ENCODE measurements around the gene PPP6R2.

Gene PPP6R2

DNA sequence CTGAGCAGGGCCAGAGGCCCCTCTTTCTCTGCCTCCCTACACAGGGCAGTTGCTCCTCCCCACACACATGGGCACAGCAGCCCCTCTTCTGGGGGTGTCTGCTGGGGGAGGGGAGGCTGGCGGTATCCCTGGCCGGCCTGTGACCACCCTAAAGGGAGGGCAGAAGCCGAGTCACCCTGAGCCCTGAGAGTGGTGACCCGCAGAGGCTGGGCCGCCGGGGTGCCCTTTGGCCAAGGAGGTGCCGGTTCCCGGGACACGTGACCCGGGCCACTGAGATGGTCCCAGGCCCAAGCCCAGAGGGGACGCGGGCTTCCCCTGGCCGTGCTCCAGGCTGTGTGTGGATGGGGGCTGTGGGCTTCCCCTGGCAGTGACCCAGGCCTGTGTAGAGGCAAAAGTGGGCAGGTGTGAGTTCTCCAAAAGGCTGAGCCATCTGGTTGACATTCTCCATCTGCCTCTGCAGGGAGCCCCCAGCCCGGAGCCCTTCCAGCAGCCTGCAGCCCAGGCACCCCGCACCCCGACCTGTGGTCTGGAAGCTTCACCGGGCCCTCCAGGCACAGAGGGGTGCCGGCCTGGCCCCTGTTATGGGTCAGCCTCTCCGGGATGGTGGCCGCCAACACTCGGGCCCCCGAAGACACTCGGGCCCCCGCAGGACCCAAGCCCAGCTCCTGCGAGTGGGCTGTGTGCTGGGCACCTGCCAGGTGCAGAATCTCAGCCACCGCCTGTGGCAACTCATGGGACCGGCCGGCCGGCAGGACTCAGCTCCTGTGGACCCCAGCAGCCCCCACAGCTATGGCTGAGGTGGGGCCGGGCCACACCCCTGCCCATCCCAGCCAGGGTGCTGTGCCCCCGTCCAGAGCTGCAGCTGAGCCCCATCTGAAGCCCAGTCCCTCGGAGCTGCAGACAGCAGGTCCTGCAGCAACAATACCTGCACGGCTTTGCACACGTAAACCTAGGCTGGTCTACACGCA lies 139.3 kb downstream of the PPP6R2 start:
- DNase-seq (ENCODE audit: low read depth in 1 of 2, low spot score in 1 of 2): no peak

DNA sequence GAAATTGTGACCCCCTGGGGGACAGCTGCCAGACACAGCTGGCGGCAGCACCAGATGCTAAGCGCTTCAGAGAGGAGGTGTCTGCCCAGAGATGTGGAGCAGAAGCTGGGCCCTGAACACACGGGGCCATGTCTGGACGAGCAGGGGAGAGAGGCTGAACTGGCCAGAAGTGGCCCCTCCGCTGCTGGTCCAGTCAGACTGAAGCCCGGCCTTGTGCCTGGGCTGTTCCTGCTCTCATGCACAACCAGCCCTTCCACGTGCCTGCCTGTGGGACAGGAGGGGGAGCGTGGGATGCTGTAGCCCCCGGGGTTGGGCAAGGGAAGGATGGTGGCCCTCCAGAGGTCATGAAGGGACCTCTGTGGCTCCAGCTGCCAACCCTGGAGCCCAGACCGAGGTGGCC lies 140.0 kb downstream of the PPP6R2 start:
- DNase-seq (ENCODE audit: low read depth in 1 of 2, low spot score in 1 of 2): no peak

DNA sequence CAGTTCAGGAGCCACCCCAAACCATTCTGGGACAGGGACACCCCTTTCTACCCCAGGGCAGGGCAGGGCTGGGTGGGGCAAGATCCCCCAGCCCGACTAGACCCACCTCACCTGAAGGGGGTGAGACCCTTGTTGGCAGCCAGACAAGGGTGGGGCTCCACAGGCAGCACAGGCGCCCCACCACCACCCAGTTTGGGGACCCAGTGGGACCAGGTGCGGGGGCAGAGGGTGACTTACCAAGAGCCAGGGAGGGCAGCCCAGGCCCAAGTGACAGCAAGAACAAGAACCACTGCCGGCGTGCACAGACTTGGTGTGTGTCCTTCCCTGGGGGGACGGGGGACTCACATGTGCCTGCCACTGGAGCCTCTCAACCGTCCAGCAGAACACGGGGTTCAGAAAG lies 140.4 kb downstream of the PPP6R2 start:
- no peak for DNase-seq (ENCODE audit: low read depth in 1 of 2, low spot score in 1 of 2)

DNA sequence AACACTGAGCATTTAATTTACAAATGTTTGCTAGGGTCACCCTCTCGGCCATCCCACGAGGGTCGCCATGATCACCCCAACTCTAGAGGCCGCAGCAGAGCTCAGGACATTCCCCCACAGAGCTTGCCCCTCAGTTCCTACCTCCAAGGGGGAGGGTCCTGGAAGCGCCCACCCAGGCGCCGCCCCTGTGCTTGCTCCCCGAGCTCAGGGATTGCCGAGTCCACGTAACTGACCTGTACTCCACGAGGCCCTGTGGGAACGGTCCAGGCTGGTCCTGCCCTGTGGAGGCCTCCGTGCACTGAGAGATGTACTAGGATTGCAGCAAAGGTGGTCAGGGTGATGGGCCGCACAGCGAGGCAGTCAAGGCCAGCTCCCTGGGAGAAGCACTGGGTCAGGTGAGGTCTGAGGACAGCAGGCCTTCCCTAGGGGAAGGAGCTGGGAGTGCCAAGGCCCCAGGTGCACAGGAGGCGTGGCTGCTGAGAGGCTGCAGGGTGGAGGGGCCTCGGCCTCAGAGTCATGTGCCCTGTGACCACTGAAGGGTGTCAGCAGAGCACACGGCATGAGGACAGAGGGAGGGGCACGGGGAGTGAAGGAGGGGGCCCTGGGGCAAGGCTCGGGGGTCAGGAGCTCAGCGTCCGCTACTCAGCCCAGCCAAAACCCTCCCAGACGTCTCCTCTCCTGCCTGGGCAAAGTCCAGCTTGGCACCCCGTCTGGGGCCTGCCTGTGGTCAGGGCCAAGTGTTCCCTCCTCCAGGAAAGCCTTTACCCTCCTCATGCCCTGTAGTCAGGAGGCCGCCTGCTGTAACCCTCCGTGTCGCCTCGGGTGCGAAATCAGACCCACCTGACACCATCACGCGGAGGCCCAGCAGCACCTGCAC lies 141.1 kb downstream of the PPP6R2 start:
- DNase-seq (ENCODE audit: low read depth in 1 of 2, low spot score in 1 of 2): no peak

DNA sequence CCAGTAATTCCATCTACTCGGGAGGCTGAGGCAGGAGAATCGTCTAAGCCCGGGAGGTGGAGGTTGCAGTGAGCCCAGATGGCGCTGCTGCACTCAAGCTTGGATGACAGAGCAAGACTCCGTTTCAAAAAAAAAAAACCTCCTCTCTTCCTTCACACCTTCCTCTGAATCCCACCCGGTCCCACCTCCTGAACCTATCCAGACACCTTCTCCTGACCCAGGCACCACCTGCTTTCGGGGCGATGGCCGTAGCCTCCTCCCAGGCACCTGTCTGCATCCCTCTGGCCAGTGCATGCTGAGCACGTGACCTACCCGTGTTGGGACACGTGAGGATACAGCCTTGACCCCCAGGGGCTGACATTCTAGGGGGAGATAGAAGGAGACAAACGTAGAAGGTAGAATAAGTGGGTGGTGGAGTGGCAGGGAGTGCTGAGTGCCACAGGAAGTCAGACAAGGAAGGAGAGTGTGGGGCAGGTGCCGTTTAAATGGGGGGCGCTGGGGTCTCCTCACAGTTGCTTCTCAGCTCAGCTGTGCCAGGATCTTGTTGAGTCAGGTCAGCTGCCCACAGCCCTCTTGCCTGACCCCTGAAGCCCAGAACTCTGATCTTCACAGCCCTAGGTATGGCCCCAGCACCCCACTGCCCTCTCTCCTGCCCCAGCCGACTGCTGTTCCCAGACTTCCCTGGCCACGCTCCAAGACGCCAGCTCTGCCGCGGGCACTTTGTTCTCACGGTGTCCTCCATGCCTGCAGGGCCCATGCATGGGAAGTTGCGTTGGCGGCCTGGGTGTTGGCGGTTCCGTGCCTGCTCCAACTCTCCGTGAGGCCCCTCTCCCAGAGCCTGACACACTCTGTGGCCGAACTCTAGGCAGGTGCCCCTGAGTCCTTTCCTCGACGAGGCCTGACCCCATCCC lies 142.3 kb downstream of the PPP6R2 start:
- DNase-seq (ENCODE audit: low read depth in 1 of 2, low spot score in 1 of 2): no peak

DNA sequence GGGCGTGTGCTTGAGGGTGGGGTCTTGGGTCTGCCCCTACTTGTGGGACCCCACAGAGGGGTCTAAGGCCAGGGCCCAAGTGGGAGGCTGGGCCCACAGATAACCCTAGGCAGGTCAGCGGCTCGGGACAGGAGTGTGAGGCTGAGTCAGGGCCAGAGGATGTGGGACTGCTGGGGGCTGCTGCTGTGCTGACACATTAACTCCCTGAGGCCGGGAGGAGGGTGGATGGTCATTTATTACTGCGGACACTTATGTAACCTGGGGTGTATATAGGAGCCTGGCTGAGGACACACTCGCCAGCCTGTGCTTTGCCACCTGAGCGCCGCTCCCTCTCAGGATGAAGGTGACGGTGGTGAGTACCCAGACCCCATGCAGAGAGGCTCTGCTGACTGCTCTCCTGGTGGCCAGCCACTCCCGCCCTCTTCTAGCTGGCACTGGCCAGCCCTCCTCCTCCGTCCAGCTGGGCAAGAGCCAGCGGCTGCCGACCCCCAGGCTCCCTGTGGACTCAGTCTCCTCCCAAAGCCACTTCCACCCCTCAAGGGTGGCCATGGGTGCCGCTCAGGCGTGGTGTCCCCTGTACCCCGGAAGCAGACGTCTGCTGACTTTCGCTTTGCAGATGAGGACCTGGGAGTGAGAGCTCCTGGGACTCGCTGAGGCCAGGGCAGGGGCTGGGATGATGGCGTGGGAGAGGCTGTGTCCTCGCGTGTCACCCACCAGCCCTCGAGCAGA lies 143.6 kb downstream of the PPP6R2 start, which contains the start of gene MIOX:
Gene MIOX (plus strand): TSS at position 299 of the 729 bp plus-strand sequence. CDS start 39 bp downstream, at position 338.
- no peak for DNase-seq (ENCODE audit: low read depth in 1 of 2, low spot score in 1 of 2)

DNA sequence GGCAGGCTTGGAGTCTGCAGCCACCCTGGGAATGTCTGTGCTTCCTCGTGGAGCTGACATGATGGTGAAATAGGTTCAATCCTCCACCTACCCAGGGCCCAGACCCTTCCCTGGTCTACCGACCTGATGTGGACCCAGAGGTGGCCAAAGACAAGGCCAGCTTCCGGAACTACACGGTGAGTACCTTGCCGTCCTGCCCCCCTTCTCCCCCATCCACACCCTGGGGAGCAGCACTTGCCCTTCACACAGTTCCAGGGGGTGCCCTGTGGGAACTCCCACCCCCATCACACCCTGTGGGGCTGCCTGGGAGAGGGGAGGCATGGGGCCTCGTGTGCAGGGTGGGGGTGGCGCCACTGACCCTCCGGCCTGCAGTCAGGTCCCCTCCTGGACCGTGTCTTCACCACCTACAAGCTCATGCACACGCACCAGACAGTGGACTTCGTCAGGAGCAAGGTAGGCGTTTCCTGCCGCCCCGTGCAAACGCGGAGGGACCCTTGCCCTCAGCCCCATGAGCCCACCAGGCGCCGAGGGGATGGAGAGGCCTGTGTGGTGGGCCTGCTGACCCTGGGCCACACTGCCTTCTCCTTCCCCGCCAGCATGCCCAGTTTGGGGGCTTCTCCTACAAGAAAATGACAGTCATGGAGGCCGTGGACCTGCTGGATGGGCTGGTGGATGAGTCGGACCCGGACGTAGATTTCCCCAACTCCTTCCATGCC lies 144.3 kb downstream of the PPP6R2 start:
- DNase-seq (ENCODE audit: low read depth in 1 of 2, low spot score in 1 of 2): no peak

DNA sequence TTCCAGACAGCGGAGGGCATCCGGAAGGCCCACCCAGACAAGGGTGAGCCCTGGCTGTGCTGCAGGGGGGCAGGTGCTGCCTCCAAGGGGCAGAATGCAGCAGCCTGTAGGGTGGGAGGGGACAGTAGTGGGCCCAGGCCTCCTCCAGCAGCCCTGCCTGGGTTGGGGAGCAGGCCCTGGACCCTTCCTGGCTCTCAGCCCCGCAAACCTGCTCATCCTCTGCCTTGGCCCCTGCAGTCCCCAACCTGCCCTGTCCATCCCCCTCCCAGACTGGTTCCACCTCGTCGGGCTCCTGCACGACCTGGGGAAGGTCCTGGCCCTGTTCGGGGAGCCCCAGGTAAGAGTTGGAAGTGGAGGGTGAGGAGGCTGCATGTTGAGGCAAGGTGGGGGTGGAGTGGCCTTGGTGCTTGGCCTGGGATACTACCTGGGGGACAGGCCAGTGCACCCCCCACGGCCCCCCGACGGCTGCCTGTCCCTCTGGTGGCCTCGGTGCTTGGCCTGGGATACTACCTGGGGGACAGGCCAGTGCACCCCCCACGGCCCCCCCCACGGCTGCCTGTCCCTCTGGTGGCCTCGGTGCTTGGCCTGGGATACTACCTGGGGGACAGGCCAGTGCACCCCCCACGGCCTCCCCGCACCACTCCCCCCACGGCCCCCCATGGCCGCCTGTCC lies 145.0 kb downstream of the PPP6R2 start:
- DNase-seq (ENCODE audit: low read depth in 1 of 2, low spot score in 1 of 2): no peak

DNA sequence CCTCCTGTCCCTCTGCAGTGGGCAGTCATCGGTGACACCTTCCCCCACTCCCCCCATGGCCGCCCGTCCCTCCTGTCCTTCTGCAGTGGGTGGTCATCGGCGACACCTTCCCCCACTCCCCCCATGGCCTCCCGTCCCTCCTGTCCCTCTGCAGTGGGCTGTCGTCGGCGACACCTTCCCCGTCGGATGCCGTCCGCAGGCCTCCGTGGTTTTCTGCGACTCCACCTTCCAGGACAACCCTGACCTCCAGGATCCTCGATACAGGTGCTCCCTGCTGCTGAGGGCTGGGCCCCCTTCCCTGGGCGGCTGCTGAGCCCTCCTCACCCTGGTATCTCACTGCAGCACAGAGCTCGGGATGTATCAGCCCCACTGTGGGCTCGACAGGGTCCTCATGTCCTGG lies 145.8 kb downstream of the PPP6R2 start:
- DNase-seq (ENCODE audit: low read depth in 1 of 2, low spot score in 1 of 2): no peak

DNA sequence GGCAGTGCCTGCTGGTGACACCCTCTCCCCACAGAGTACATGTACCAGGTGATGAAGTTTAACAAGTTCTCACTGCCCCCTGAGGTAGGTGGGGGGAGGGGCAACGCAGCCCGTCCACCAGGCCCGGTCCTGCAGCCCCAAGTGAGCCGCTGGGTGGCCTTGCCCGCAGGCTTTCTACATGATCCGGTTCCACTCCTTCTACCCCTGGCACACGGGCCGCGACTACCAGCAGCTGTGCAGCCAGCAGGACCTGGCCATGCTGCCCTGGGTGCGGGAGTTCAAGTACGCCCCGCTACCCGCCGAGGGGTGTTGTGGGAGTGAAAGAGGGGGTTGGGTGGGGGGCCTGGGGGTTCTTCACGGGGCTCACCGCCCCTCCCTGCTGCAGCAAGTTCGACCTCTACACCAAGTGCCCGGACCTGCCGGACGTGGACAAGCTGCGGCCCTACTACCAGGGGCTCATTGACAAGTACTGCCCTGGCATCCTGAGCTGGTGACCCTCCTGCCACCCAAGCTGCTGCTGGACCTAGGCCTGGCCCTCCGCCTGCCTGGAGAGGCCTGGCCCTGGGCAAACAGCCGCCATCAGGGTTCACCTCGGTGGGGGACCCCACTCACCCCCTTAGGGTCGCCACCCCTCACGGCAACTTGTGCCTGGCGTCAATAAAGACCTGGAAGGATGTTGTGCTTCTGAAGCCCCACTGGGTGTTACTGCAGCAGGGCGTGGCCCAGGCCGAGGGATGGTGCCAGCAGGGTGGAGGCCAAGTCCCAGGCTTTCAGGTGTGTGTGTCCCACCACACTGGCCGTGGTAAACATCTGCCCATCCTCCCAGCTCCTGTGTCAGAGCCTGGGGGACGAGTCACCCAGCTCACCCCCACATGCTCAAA lies 146.5 kb downstream of the PPP6R2 start:
- no peak for DNase-seq (ENCODE audit: low read depth in 1 of 2, low spot score in 1 of 2)

DNA sequence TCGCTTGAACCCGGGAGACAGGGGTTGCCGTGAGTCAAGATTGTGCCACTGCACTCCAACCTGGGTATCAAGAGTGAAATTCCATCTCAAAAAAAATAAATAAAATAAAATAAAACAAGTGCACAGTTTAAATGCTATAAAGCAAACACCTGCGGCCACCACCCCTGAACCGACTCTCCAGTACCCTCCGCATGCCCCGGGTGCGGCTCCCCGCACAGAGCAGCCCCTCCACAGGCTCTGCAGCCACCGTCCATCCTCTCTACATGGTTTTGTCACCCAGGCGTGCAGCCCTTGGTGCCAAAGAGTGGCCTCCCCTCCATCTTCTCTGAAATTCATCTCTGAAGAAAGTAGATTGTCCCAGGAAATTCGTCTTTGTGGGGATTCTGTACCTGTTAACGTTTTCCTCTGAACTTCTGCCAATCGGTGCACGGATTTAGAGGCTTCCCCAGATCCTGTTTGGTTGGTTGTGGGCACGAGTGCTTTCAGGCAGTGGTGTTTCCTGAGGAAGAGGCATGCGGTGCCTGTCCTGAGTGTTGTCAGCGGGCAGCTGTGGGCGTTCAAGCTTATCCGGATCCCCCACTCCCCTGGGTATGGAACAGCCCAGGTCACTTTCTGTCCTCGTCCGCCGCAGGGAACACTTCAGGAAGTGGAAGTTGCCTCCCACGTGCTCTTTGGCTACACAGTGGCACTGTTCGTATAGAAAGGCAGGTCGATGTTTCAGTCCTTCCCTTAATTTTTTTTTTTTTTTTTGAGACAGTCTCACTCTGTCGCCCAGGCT lies 147.6 kb downstream of the PPP6R2 start:
- no peak for DNase-seq (ENCODE audit: low read depth in 1 of 2, low spot score in 1 of 2)
